H9 (cell line): ENCODE measurements around the gene WDR81. TPM values are rescaled to one million over a fixed set of nuclear protein-coding genes. Genes with fewer than 3 reads are reported as not detected.

ENCODE experiments used
- DNase-seq: peaks from one replicate; pipeline ENCODE4 v3.0.0-alpha.2; 2017
- H2AFZ ChIP-seq: one replicate; pipeline ENCODE4 v1.6.1; 2013; ENCODE audit warnings: mild to moderate bottlenecking, low read length, control low read depth, moderate library complexity
- H2AK5ac ChIP-seq: 2 replicates; pipeline ENCODE4 v1.6.1; 2013; ENCODE audit warnings: low read length, control low read depth, mixed read lengths; ENCODE audit not compliant: insufficient read length
- H2BK120ac ChIP-seq: one replicate; pipeline ENCODE4 v1.6.1; 2013; ENCODE audit warnings: low read depth, mild to moderate bottlenecking, low read length, control low read depth, inconsistent platforms; ENCODE audit not compliant: poor library complexity, severe bottlenecking
- H2BK12ac ChIP-seq: 2 replicates; pipeline ENCODE4 v1.6.1; 2013; ENCODE audit warnings: low read length, control low read depth, mixed read lengths, low read depth; ENCODE audit not compliant: insufficient read length
- H2BK15ac ChIP-seq: 2 replicates; pipeline ENCODE4 v1.6.1; 2013; ENCODE audit warnings: low read depth, low read length, control low read depth
- H2BK20ac ChIP-seq: one replicate; pipeline ENCODE4 v1.6.1; 2013; ENCODE audit warnings: low read depth, mild to moderate bottlenecking, low read length, control low read depth, inconsistent platforms; ENCODE audit not compliant: poor library complexity, severe bottlenecking
- H2BK5ac ChIP-seq: 2 replicates; pipeline ENCODE4 v1.6.1; 2013; ENCODE audit warnings: low read length, control low read depth, mixed read lengths; ENCODE audit not compliant: insufficient read length
- H3K14ac ChIP-seq: 2 replicates; pipeline ENCODE4 v1.6.1; 2013; ENCODE audit warnings: low read length, control low read depth; ENCODE audit not compliant: insufficient read depth
- H3K18ac ChIP-seq: 2 replicates; pipeline ENCODE4 v1.6.1; 2013; ENCODE audit warnings: low read depth, mild to moderate bottlenecking, mixed read lengths, low read length, control low read depth; ENCODE audit not compliant: insufficient read length
- H3K23ac ChIP-seq: 2 replicates; pipeline ENCODE4 v1.6.1; 2013; ENCODE audit warnings: low read length, control low read depth, mixed read lengths, low read depth; ENCODE audit not compliant: insufficient read length
- H3K23me2 ChIP-seq: 2 replicates; pipeline ENCODE4 v1.6.1; 2013; ENCODE audit warnings: low read depth, mild to moderate bottlenecking, mixed read lengths, low read length, control low read depth; ENCODE audit not compliant: insufficient read length, poor library complexity, severe bottlenecking
- H3K27ac ChIP-seq: 2 replicates; pipeline ENCODE4 v1.5.1; 2013; ENCODE audit warnings: low read length, control low read depth, mixed read lengths, low read depth; ENCODE audit not compliant: insufficient read length
- H3K27me3 ChIP-seq: 2 replicates; pipeline ENCODE4 v1.6.1; 2013; ENCODE audit warnings: low read length, control low read depth, inconsistent platforms; ENCODE audit not compliant: insufficient read depth
- H3K4ac ChIP-seq: 2 replicates; pipeline ENCODE4 v1.6.1; 2013; ENCODE audit warnings: low read depth, mild to moderate bottlenecking, control low read depth, inconsistent platforms, low read length, moderate library complexity
- H3K4me1 ChIP-seq: 2 replicates; pipeline ENCODE4 v1.6.1; 2013; ENCODE audit warnings: low read length, control low read depth, inconsistent platforms; ENCODE audit not compliant: insufficient read depth
- H3K4me2 ChIP-seq: 2 replicates; pipeline ENCODE4 v1.6.1; 2013; ENCODE audit warnings: low read length, control low read depth, mixed read lengths; ENCODE audit not compliant: insufficient read length, insufficient read depth
- H3K56ac ChIP-seq: 2 replicates; pipeline ENCODE4 v1.6.1; 2013; ENCODE audit warnings: low read depth, mild to moderate bottlenecking, mixed read lengths, low read length, control low read depth; ENCODE audit not compliant: insufficient read length
- H3K79me1 ChIP-seq: 2 replicates; pipeline ENCODE4 v1.6.1; 2013; ENCODE audit warnings: low read depth, mild to moderate bottlenecking, moderate library complexity, low read length, control low read depth, inconsistent platforms; ENCODE audit not compliant: insufficient read depth, poor library complexity, severe bottlenecking
- H3K79me2 ChIP-seq: 2 replicates; pipeline ENCODE4 v1.6.1; 2013; ENCODE audit warnings: low read length, control low read depth, inconsistent platforms; ENCODE audit not compliant: insufficient read depth
- H3K9ac ChIP-seq: 2 replicates; pipeline ENCODE4 v1.6.1; 2013; ENCODE audit warnings: low read length, control low read depth, mixed read lengths; ENCODE audit not compliant: insufficient read length; ENCODE audit errors: extremely low read depth
- H3K9me3 ChIP-seq: one replicate; pipeline ENCODE4 v1.6.1; 2013; ENCODE audit warnings: low read depth, low read length, inconsistent platforms; ENCODE audit not compliant: control insufficient read depth
- H3T11ph ChIP-seq: one replicate; pipeline ENCODE4 v1.6.1; 2013; ENCODE audit warnings: mild to moderate bottlenecking, low read length, control low read depth, inconsistent platforms
- H4K20me1 ChIP-seq: one replicate; pipeline ENCODE4 v1.6.1; 2013; ENCODE audit not compliant: control insufficient read depth, insufficient read length, insufficient read depth
- H4K5ac ChIP-seq: 2 replicates; pipeline ENCODE4 v1.6.1; 2013; ENCODE audit warnings: low read depth, mild to moderate bottlenecking, mixed read lengths, low read length, control low read depth; ENCODE audit not compliant: insufficient read length
- H4K8ac ChIP-seq: replicated peaks from 2 replicates; pipeline ENCODE4 v1.6.1; 2013; ENCODE audit warnings: low read length, control low read depth, mixed read lengths, low read depth; ENCODE audit not compliant: insufficient read length
- H4K91ac ChIP-seq: 2 replicates; pipeline ENCODE4 v1.6.1; 2013; ENCODE audit warnings: low read depth, mild to moderate bottlenecking, moderate library complexity, mixed read lengths, low read length, control low read depth; ENCODE audit not compliant: insufficient read length
- H3K27ac Mint-ChIP-seq, 3 experiments: 2 replicates in 2 of 3; 3 replicates in 1 of 3; pipeline ENCODE4 v1.8.0; 2020 to 2021; ENCODE audit warnings: mixed read lengths in 3 of 3, mild to moderate bottlenecking in 1 of 3, moderate library complexity in 1 of 3
- H3K27me3 Mint-ChIP-seq: 2 replicates; pipeline ENCODE4 v1.8.0; 2021; ENCODE audit warnings: low read depth, mild to moderate bottlenecking, moderate library complexity, mixed read lengths
- H3K36me3 Mint-ChIP-seq, 3 experiments: 2 replicates in 2 of 3; 3 replicates in 1 of 3; pipeline ENCODE4 v1.8.0; 2020 to 2021; ENCODE audit warnings: low read depth in 3 of 3, mixed read lengths in 3 of 3; ENCODE audit not compliant: insufficient read depth in 1 of 3
- H3K4me1 Mint-ChIP-seq, 2 experiments: 2 replicates each; pipeline ENCODE4 v1.8.0; 2020; ENCODE audit warnings: mixed read lengths in 2 of 2
- H3K4me3 Mint-ChIP-seq, 2 experiments: 2 replicates in 1 of 2; 3 replicates in 1 of 2; pipeline ENCODE4 v1.8.0; 2020 to 2021; ENCODE audit warnings: mild to moderate bottlenecking in 2 of 2, mixed read lengths in 2 of 2, moderate library complexity in 1 of 2
- H3K9me3 Mint-ChIP-seq, 2 experiments: 2 replicates in 1 of 2; 3 replicates in 1 of 2; pipeline ENCODE4 v1.8.0; 2020; ENCODE audit warnings: mild to moderate bottlenecking in 2 of 2, mixed read lengths in 2 of 2, moderate library complexity in 1 of 2
- WGBS: extraction: QIAGEN DNeasy Blood & Tissue Kit; methylation state at CpG from one replicate; pipeline ENCODE4 v1.1.7; 2013; ENCODE audit warnings: missing lambda C conversion rate, low lambda C conversion rate, mixed read lengths; ENCODE audit not compliant: insufficient read length; ENCODE audit errors: extremely low coverage; 5-methylcytosine and 5-hydroxymethylcytosine counted together
- total RNA-seq: library from RNA; stranded (reverse); gene quantifications from 2 replicates; pipeline ENCODE4 v1.2.1, GENCODE V29; 2021
- TF ChIP-seq, protein P1 (sequence below): fragments of 200-600 bp; sonication (generic); conservative IDR thresholded peaks from 3 replicates; pipeline ENCODE4 v1.8.0; 2021; ENCODE audit warnings: antibody characterized with exemption, mild to moderate bottlenecking

Gene WDR81
- total RNA-seq, 1 experiment from 2014 or later, result 20.2 TPM

DNA sequence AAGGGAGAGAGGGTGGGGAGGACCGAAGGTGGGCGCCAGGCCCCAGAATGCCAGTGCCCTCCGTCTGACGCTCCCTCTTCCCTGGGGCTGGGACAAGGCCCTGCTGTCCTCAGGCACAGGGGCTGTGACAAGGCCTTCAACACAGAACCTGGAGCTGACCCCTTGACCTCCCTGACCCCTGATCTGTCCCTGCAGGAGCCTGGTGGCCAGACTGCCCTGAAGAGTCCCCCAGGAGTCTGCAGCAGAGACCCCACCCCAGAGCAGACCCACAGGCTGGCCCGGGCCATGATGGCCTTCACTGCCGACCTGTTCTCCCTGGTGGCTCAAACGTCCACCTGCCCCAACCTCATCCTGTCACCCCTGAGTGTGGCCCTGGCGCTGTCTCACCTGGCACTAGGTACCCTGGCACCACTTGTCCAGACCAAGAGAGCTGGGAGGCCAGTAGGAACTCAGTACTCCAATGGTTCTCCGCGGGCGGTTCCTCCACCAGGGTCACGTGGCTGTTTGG is 21.1 kb downstream of the WDR81 start:
- Histone ChIP-seq H2AK5ac (no peak overlapping the region), H3K4ac (no peak overlapping the region), H3K18ac (no peak overlapping the region), H3T11ph (no peak overlapping the region), H2BK12ac (no peak overlapping the region), H4K5ac (no peak overlapping the region), H3K9ac (no peak overlapping the region), H3K23me2 (no peaks in the 10 kb centered on the region), H2BK120ac (no peak overlapping the region), H3K4me1 (no peaks in the 10 kb centered on the region), H3K23ac (no peak overlapping the region), H3K56ac (no peak overlapping the region), H2AFZ (no peak overlapping the region), H4K91ac (no peak overlapping the region), H3K4me2 (no peak overlapping the region), H3K79me1 (no peaks in the 10 kb centered on the region), H3K27me3 (no peaks in the 10 kb centered on the region), H3K14ac (no peak overlapping the region), H4K8ac (no peak overlapping the region), H2BK5ac (no peak overlapping the region), H2BK20ac (no peak overlapping the region), H4K20me1 (no peaks in the 10 kb centered on the region), H3K79me2 (no peaks in the 10 kb centered on the region), H2BK15ac (no peak overlapping the region), H3K27ac (no peak overlapping the region), H3K9me3 (no peaks in the 10 kb centered on the region)
- Mint-ChIP-seq H3K27me3 (peaks cover 1% of the 10 kb centered on the region; the same call in 1 of the 2 replicates), H3K27ac (no peak overlapping the region), H3K36me3 (no peaks in the 10 kb centered on the region), H3K4me3 (no peak overlapping the region), H3K4me1 (peaks cover 4 to 6% of the 10 kb centered on the region in 2 experiments; a peak in 3 of 4 replicates), H3K9me3 (peaks cover 0 to 10% of the 10 kb centered on the region in 2 experiments; a peak in 1 of 5 replicates)
- no CpG with 5 or more reads among the region's 12 CpGs for WGBS
- no peak for DNase-seq
- TF ChIP-seq, protein P1, sequence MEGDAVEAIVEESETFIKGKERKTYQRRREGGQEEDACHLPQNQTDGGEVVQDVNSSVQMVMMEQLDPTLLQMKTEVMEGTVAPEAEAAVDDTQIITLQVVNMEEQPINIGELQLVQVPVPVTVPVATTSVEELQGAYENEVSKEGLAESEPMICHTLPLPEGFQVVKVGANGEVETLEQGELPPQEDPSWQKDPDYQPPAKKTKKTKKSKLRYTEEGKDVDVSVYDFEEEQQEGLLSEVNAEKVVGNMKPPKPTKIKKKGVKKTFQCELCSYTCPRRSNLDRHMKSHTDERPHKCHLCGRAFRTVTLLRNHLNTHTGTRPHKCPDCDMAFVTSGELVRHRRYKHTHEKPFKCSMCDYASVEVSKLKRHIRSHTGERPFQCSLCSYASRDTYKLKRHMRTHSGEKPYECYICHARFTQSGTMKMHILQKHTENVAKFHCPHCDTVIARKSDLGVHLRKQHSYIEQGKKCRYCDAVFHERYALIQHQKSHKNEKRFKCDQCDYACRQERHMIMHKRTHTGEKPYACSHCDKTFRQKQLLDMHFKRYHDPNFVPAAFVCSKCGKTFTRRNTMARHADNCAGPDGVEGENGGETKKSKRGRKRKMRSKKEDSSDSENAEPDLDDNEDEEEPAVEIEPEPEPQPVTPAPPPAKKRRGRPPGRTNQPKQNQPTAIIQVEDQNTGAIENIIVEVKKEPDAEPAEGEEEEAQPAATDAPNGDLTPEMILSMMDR, result no peak
